Activated CD4-positive, alpha-beta T cell treated with anti-CD3 and anti-CD28 coated beads, Interleukin-2, amount 50 U/mL, for 1 hour (primary cell): ENCODE results near the gene ADORA1.

ENCODE experiments used
- DNase-seq: peaks from one replicate; pipeline ENCODE4 v3.0.0-alpha.2; 2020

The ADORA1 gene

DNA sequence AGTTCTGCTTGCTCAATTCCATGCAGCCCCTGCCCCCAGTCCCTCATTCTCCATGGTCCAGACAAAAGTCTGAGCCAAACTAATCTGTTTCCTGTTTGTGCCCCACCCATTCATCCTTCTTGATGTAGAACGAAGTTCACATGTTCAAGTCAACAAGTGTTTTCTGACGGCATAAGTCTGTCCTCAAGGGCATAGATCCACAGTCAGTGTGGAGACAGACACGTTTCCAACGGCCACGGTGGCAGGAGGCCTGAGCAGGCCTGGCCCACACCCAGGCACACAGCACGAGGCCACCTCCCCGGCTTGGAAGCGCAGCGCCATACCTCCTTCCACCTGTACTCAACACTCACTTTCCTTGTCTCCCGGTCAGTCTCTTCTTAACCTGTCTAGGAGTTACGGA, 16.1 kb downstream of the ADORA1 start:
- DNase-seq: no peak

DNA sequence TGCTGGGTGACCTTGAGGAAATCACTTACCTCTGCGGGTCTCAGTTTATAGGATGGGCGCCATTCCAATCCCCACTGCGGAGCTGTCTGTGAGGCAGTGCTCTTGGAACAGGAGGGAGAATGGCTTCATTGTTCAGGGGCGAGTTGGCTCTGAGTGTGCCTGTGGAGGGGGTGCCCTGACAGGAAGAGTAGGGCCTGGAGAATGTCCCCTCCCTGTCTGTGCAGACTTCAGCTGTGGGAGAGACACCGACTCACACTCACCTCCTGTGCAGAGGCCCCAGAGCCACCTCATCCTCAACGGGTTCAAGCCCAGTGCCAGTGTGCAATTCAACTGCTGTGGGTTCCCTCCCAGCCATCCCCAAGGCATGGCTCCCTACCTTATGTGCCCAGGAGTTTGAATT, 17.1 kb downstream of the ADORA1 start:
- DNase-seq: no peak

DNA sequence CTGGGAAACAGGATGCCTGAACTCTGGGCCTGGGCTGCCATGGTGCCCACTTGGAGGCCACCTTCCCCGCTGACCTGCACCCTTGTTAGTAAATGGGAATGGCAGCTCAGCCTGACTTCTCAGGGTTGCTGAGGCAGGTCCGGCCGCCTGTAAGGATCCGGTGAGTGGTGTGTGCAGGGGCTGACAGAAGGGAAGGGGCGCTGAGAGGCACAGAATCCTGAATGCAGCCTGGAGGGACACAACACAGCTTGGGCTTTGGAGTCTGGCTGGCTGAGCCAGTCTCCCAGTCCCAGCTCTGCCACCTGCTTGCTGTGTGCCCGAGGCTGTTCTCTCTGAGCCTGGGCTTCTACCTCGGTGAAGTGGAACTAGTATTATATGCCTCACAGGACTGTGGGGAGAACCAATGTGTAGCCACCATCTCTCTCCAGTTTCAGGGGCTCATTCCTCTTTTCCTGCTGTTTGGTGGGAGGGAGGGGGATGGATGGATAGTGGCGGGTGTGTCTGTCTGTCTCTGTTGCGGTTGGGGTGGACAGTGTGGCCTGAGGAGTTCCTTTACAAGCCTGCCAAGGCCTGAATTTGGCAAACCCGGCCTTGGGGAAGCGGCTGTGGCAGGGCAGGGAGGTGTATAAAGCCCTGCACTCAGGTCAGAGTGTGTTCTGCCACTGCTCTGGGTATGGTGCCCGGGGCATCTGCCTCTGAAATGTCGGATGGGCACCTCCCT, 18.0 kb downstream of the ADORA1 start:
- DNase-seq: no peak

DNA sequence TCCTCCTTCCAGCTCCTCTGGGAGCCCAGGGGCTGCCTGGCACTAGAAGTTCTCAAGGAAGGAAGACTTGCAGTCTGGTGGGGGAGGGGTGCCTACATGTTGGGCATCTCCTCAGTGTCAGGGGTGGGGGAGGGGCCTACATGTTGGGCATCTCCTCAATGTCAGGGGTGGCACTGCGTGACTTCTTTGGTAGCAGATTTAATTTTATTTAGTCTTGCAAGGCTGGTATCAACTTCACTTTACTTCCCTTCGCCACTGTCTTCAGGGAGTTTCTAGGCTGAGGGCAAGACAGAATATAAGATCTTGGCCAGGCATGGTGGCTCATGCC, 18.5 kb downstream of the ADORA1 start:
- no peak for DNase-seq

DNA sequence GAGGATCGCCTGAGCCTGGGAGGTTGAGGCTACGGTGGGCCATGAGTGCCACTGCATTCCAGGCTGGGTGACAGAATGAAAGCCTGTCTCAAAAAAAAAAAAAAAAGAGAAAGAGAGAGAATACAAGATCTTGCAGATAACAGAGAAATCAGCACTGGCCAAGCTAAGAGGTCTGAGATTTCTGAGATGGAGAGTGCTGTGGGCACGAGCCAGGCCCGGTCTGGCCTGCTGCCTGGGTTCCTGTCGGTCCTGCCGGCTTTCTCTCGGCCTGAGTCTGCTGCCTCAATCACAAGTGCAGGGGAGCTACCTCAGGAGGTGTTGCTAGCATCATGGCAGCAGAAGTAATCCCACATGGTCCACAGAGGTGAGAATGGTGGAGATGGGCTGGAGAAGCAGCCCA, 19.0 kb downstream of the ADORA1 start:
- DNase-seq: no peak

DNA sequence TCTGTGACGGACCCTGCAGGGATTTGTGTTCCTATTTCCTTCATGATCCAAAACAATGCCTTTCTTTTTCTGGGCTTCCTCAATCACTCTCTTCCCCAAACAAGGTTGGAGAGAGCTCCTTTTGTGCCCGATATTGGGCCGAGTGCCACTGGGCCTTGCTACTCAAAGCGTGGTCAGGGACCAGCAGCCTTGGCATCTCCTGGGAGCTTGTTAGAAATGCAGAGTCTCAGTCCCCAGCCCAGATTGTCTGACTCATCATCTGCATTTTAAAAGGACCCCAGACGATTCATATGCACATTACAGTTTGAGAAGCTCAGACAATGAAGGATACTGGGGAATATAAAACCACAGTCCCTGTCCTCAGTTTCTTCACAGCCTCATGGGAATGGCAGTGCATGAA, 19.9 kb downstream of the ADORA1 start:
- no peak for DNase-seq

DNA sequence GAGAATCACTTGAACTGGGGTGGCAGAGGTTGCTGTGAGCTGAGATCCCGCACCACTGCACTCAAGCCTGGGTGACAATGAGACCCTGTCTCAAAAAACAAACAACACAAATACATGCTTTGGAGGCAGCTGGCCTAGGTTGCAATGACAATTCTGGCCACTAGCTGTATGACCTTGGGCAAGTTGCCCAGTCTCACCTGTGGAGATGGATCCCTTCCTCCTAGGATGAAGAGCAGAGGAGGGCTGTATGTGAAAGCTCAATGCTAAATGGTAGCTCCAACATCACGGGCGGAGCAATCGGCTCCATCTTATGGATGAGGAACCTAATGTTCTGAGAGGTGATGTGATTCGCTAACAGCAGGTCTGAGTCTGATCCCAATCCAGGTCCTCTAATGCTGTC, 20.6 kb downstream of the ADORA1 start:
- DNase-seq: no peak

DNA sequence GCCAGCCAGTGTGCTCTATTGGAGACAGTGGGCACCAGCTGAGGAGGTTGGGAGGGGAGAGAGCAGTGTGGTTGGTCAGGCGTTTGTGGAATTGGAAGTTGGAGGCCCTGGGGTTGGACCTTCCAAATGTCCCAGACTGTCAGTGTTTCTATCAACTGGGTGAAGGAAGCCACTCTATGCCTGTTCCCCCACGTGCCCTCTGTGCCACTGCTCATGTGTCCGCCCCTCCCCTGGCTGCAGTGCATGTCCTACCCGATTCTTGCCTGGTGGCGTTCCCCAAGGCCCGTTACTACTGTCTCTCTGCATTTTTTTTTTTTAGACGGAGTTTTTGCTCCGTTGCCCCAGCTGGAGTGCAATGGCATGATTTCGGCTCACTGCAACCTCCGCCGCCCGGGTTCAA, 21.1 kb downstream of the ADORA1 start:
- no peak for DNase-seq

DNA sequence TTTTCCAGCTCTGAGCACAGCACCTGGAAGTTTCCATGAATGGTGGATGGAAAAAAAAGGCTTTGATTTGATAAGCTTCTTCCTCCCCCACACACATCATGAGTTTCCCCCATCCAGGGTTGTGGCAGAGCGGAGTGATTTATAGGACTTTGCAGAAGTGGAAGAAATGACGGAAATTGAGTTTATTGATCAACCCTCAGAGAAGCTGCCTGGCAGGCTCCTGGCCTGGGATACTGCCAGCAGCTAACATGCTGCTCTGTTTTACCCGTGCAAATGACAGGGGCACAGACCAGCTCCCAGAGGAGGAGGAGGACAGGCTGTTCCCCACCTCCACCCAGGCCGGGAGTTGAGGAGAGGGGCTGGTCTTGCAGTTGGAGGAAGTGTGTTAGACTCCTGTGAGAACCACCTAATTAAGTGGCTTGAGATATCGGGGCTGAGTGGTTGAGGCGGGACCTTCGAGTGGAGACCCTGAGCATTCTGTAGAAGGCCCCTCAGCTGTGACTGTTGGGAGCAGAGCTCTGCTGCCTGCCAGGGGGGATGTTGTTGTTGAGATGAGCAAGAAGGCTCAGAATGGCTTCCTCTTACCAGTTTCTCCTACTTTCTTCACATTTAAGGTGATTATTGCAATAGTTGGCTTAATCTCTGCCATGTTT, 21.8 kb downstream of the ADORA1 start:
- no peak for DNase-seq

DNA sequence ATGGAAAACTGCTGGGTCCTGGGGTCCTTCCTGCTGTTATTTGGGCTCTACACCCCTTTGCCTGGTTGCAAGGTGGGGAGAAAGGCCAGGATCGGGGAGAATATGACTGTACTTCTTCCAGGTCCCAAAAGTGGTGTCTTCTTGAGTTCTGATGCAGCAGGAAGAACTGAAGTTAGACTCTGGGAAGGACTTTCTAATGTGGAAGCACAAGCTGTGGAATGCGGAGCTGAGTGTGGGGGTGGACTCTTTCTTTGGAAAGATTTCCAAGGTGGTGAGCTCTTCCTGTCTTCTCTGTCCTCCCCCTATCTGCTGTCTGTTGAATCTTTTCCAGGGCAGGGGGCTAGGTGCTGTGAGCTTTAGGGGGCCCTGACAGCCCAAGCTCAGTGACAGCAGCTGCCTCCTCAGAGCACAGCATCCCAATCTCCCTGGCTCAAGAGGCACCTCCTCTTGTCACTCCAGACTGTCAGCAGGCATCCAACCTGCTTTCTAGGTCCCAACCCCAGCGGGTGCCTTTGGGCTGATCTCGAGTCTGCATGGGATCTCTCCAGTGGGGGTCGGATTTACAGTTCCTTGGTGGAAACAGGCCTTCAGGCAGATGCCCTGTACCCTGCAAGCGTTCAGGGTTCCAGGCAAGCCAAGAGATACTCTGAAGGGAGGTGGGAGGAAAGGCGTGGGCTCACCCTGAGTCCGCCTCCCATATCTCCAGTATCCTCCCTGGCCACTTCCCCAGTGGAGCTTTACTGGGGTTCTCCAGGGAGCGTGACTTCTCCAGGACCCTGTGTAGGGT, 23.2 kb downstream of the ADORA1 start:
- DNase-seq: no peak

DNA sequence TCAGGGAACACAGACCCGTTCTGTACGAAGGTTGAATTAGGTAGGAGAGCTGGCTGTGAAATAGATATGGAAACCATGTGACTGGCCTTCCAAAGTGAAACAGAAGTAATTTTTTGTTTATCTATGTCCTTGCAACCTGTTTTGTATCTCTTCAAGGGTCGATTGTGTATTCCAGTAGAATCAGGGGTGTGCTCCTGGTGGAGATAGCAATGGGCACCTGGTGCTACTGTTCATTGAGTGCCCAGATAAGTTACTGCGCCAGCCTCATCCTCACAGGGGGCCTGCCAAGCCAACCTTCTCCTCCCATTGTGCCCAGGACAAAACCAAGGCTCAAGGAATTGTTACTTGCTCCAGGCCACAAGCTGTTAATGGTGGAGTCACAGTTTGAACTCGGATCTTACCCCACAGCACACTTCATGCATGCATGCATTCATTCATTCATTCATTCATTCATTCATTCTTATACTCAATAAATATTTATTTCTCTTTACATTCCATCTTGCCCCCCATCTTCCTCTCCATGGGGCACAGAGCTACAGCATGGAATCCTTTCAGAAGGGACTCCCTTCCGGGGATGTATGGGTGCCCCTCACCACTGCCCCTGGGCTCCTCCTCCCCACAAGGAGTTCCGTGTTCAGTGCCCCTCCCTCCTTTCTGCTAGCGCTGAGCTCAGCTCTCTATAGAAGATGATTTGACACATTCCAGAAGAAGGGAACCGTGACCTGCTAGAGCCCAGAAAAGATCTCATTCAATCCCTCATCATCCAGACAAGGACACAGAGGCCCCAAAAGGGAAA, 24.0 kb downstream of the ADORA1 start:
- DNase-seq: no peak

DNA sequence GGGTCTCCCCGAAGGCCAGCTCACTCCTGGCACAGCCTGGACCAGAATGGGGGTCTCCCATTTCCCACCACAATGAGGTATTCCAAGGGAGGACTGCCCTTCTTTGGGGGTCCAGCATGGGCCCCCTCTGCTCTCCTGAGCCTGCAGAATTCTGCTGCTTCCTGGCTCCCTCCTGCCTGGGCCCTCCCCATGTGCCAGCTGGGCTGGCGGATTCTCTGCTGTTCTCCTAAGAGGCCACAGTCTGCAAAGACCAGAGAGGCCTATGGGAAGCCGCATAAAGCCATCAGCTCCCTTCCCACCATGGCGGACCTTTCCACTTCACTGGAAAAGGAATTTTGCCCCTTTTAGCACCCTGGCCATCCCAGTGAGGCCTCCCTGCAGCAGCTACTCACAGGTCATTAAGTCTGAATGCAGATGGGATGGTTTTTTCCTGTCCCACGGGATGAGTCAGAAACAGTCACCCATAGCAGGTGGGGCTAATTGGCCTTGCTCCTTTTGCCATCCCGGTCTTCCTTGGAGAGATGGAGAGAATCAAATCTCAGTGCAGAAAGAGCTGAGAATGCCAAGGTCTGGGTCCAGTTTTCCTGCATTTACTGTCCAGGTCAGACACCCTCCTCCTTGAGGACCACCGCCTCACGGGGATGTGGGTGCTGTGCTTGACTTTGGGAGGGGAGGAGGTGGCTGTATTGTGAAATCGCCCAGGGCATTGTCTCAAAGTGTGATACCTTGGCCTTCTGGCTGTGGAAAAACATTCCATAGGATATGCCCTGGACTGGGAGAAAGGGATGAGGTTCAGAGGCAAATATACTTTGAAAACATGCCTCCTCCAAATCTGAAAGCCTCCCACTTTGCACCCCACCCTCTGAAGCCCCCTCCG, 24.9 kb downstream of the ADORA1 start:
- DNase-seq: no peak

DNA sequence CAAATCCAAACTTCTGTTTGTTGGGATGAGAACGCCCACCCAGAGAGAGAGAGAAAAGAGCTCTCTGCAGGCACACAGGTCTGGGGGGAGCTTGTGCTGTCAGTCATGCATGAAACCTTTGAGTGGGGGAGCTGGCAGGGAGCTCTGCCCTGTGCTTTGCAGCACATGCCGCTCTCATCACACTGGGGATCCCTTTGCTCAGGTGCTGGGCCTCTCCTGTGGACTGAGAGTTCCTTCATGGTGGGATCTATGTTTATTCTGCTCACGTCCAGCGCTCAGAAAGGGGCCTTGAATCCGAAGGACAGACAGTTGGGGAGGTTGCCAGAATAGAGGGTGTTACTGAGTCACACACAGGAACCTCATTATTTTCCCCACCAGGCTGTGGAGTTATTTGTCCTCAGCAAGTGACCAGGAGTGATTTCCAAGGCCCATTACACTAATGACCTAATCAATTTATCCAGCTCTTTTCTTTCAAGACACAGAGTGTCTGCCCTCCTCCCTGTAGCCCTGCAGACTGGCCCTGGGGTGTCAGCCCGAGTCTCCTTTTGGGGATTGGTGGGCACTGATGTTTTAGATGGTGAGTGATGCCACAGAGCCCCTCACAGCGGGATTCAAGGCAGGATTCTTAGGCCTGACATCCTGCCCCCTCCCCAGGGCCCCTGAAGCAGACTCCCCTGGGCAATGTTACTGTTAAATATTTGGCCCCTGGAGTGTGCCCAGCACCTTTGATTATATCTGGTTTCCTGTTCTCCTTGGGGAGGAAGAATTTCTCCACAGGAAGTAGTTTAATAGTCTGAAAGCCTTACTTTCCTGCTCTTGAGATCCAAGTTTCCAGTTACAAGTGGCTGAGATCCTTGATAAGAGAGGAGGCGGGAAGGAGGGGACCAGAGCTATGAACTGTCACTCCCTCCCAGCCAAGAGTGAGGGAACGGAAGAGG, 25.8 kb downstream of the ADORA1 start:
- no peak for DNase-seq

DNA sequence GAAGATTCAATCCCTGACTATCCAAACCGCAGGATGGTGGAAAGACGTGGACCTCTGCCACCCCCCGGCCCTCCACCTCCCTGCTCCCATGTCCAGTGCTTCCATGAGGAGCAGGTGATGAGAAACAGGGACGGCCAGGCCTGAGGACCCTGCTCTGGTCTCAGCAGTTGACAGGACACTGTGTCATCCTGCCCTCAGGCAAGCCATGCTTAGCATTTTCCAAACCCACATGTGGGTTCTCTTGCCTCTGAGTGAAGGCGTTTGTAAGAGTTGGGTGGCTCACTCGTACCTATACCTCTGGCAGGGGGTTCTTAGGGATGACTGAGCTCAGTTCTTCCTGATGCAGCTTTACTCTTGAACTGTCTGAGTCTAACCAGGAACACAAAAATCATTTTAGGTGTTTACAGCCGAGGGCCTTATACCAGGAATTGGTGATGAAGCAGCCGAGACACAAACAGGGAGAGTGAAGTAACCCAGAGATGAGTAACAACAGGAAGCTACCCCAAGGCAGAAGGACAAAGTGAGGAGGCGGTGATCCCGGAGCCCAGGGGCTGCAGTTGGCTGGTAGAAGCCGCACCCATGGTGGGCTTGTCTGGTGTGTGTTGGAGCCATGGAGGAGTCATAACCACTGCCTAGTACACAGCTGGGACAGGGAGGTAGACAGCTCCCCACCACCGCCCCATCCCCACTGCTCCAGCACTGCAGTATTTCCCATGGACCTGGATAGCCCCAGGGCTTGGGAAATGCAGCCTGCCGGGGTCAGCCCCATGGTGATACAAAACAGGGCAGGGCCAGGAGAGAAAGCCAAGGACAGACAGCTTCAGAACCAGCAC, 26.7 kb downstream of the ADORA1 start:
- no peak for DNase-seq

DNA sequence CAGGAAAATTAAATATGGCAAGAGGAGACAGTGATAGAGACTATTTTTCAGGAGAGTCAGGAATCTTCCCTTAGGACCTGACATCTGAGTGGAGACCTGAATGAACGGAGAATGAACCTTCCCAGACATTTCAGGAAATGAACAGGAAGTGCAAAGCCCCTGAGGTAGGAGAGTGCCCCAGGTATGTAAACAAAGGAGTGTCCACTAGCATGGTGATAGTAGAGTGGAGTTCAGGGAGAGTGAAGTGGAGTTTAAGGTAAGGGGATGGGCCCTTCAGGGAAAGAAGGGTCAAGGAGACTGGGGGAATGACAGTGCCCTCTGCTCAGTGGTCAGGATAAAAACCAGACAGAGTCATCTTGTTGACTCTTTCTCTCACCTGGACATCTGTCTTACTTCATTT, 28.8 kb downstream of the ADORA1 start:
- DNase-seq: no peak

DNA sequence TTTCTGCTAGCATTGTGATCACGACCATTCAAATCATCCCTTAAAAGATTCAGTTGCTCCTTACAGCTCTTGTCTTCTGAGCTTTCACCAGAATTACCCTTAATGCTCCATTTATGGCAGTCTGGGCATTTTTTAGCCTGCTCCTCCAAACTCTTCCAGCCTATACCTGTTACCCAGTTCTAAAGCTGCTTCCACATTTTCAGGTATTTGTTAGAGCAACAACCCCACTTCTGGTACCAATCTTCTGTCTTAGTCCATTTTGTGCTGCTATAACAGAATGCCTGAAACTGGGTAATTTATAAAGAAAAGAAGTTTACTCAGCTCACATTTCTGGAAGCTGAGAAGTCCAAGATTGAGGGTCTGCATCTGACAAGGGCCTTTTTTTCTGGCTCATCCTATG, 30.9 kb downstream of the ADORA1 start:
- DNase-seq: no peak

DNA sequence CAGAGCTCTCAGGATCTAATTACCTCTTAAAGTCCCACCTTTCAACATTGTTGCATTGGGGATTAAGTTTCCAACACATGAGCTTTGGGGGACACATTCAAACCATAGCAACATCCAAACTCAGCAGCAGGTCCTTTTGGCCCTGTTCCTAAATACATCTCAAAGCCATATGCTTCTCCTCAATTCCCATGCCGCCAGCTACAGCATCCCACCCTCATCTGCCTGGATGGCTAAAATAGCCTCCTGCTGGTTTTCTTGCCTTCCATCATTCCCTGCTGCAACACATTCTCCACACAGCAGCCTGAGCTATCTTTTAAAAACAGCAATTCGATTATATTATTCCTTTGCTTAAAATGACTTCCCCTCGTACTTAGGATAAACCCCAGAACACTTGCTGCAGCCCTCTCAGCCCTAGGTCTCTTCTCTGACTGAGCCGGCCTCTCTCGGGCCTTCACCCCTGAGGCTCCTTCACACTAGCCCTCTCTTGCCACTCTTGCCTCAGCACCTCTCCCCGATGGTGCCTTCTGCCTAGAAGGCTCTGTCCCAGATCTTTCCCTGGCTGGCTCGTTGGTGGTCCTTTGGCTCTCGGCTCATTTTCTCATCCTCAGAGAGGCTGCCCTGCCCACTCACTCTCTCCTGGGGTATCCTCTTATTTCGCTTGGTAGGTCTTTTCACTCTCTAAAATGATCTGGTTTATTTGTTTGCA, 31.6 kb downstream of the ADORA1 start:
- DNase-seq: no peak

DNA sequence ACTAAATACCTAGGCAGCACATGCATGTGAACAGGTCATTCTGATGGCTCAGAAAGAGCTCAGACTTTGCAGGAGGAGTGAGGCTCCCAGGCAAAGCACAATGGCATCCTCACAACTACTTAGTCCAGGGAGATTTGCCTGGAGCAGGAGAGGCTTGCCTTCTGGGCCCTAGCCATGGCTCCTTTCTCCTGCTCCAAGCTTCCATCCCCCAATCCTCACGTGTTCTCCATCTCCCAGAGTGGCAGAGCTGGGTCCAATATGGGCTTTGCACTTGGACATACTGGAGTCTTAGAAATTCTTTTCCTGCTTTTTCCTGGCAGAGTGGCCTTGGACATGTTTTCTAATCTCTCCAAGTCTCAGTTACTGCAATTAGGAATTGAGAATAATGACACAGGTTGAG, 32.3 kb downstream of the ADORA1 start:
- no peak for DNase-seq

DNA sequence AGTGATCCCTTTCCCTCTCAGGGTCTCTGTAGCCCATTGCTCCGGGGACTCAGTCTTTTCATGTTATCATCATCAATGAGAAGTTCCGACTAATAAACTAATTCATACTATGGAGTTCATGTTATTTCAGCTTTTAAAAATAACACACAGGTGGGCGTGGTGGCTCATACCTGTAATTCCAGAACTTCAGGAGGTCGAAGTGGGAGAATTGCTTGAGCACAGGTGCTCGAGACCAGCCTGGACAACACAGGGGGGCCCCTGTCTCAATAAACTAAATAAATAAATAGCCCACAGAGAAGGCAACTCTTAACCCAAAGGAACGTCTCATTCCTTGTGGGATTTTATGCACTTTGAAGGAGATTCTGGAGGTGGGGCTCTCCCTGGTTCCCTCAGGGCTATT, 33.6 kb downstream of the ADORA1 start:
- no peak for DNase-seq

DNA sequence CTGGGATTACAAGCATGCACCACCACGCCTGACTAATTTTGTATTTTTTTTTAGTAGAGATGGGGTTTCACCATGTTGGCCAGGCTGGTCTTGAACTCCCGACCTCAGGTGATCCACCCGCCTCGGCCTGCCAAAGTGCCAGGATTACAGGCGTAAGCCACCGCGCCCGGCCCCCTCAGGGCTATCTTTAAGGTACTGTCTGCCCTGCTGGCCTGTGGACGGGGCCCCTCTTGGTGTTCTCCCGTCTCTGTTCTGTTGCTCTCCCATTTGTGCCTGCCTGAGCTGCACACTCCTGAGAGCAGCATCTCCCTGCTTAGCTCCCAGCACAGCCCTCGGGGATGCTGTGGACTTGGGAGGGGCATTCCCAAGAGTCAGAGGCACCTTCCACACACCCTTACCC, 34.2 kb downstream of the ADORA1 start:
- DNase-seq: no peak
